Activated naive CD8-positive, alpha-beta T cell treated with anti-CD3 and anti-CD28 coated beads for 36 hours (primary cell): ENCODE data around the gene TOMM20. TPM values are rescaled to one million over a fixed set of nuclear protein-coding genes. Genes with fewer than 3 reads are reported as not detected.
"Not testable (repeated sequence)": the region's sequence is repeated elsewhere in the genome, so short reads cannot be mapped to it uniquely, and the experiment has no call there.

Source experiments
- DNase-seq: peaks from one replicate; pipeline ENCODE4 v3.0.0; 2021
- H3K27ac Mint-ChIP-seq: one replicate; pipeline ENCODE4 v1.8.0; 2022; ENCODE audit warnings: mild to moderate bottlenecking, moderate library complexity, mixed read lengths
- H3K27me3 Mint-ChIP-seq: one replicate; pipeline ENCODE4 v1.8.0; 2022; ENCODE audit warnings: mild to moderate bottlenecking, mixed read lengths
- H3K36me3 Mint-ChIP-seq: one replicate; pipeline ENCODE4 v1.8.0; 2021; ENCODE audit warnings: mild to moderate bottlenecking, mixed read lengths
- H3K4me1 Mint-ChIP-seq: one replicate; pipeline ENCODE4 v1.8.0; 2021; ENCODE audit warnings: mixed read lengths
- H3K4me3 Mint-ChIP-seq: one replicate; pipeline ENCODE4 v1.8.0; 2022; ENCODE audit warnings: mild to moderate bottlenecking, moderate library complexity, mixed read lengths
- H3K9me3 Mint-ChIP-seq: one replicate; pipeline ENCODE4 v1.8.0; 2022; ENCODE audit warnings: mixed read lengths
- total RNA-seq, 2 experiments: library from RNA; stranded (reverse); gene quantifications; one replicate each; pipeline ENCODE4 v1.2.3, GENCODE V29; 2021

Gene TOMM20
- 100 to 1,000 TPM; 131 to 150 TPM for total RNA-seq

GRCh38 chr1:235128456-235129328, at the start of gene TOMM20:
Gene TOMM20, minus strand, starts transcription at chr1:235128837. Its CDS starts 122 bp downstream, at chr1:235128715.
- peak; percentile 97 for DNase-seq
- peak within 1 kb of the TSS; percentile 99 for H3K4me3 Mint-ChIP-seq
- H3K36me3 Mint-ChIP-seq = peaks cover 53% of the 10 kb centered on the region
- H3K27ac Mint-ChIP-seq = peak within 1 kb of the TSS; percentile 98
- H3K27me3 Mint-ChIP-seq = no peaks in the 10 kb centered on the region
- no peaks in the 10 kb centered on the region for H3K9me3 Mint-ChIP-seq
- H3K4me1 Mint-ChIP-seq = peaks cover 36% of the 10 kb centered on the region

- Mint-ChIP-seq H3K36me3 (peaks cover 17% of the 10 kb centered on the region), H3K27ac (no peak overlapping the region), H3K27me3 (no peaks in the 10 kb centered on the region), H3K4me1 (peaks cover 3% of the 10 kb centered on the region), H3K9me3 (no peaks in the 10 kb centered on the region), H3K4me3 (no peak overlapping the region)
- DNase-seq = no peak
These were observed 47.8 kb upstream of the TOMM20 start for GRCh38 chr1:235176486-235176885.

DNA sequence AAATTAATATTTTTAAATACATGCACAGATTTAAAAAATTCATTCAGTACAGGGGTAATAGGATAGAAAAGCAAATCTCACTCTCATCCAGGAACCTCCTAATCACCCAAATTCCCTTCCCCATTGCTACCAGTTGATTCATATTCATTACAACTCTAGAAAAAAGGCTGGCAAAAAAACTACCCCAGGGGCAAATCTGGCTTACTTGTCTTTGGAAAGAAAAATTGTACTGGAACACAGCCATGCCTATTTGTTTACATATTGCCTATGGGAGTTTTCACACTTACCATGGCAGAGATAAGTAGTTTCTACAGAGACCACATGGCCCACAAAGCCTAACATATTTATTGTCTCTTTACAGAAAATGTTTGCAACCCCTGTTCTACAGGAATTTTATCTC, 41.3 kb upstream of the TOMM20 start:
- Mint-ChIP-seq H3K4me3 (no peak overlapping the region), H3K4me1 (no peaks in the 10 kb centered on the region), H3K9me3 (no peaks in the 10 kb centered on the region), H3K27me3 (no peaks in the 10 kb centered on the region), H3K36me3 (peaks cover 17% of the 10 kb centered on the region), H3K27ac (no peak overlapping the region)
- DNase-seq = no peak

DNA sequence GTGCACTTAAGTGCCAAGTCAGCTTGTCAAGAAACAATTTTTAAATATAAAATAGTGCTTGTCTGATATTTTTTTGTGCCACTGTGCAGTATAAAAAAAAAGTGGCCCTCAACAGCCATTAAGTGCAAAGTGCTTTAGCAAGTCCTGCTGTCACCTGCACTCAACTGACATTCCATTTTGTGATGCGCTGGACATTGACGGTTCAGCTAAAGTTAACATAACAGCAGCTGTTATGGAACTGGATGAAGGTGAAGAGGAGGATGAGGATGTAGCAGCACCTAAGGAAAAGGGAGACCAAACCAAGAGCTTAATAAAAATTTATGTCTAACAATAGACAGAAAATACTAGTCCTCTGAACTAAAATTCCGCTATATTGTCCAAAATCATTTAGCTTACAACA, 39.7 kb upstream of the TOMM20 start:
- peaks cover 3% of the 10 kb centered on the region for H3K9me3 Mint-ChIP-seq
- DNase-seq = no peak
- no peak overlapping the region for H3K27ac Mint-ChIP-seq
- peaks cover 15% of the 10 kb centered on the region for H3K36me3 Mint-ChIP-seq
- H3K4me3 Mint-ChIP-seq = no peak overlapping the region
- H3K4me1 Mint-ChIP-seq = no peaks in the 10 kb centered on the region
- no peaks in the 10 kb centered on the region for H3K27me3 Mint-ChIP-seq

DNA sequence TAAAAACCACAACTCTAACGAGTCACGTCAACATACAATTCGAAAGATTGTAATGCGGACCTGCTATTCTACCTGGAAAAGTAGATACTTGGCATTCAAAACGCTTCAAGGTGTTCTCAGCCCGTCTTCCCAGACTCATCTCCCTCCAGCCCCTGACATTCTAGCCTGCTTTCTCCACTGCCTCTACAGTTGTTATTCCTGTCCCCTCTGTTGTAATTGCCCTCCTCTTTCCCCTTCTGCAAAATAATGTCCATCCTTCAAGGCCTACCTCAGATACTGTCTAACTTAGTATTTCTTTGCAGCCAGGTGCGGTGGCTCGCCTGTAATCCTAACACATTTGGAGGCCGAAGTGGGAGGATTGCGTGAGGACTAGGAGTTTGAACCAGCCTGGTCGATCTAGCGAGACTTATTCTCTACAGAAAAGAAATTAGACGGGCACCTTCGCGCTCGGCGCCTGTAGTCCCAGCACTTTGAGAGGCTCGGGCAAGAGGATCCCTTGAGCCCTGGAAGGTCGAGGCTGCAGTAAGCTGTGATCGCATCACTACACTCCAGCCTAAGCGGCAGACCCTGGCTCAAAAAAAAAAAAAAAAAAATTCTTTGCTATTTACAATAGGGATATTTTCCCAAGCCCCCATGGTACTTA, 33.2 kb upstream of the TOMM20 start:
- Mint-ChIP-seq H3K4me3 (peak overlapping the region; percentile 99), H3K9me3 (peaks cover 3% of the 10 kb centered on the region), H3K36me3 (peaks cover 23% of the 10 kb centered on the region), H3K4me1 (peaks cover 10% of the 10 kb centered on the region), H3K27me3 (no peaks in the 10 kb centered on the region), H3K27ac (peak overlapping the region; percentile 99)
- no peak for DNase-seq

DNA sequence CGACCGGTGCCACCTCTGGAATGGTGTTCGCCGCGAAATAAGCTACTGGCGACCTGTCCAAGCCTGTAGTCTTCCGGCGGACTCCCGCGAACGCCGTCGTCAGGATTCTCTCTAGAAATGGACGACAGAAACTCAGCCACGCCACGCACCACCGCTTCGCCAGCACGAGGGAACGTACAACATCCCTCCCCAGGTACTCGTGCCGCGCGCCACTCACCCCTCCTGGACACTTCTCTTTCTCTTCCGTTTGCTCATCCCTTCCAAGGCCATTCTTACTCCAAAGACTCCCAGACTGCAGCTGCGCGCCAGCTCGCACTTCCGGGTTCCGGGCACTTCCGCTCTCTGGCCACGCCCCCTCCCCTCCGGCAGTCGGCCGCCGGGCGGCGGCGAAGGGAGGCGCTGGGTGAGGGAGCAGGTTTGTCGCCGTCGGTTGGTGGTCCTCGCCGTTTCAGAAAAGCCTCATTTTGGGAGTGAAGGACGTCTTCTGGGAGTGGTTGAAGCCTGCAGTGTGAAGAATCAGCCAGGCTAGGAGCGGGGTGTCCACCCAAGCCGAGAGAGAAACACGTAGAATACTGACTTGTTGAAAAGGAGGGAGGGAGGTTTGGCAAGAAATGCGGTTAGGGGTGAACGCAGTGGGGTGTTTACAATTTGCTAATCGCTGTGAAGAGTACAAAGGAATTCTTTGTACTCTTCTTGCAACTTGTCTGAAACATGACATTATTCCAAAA, 32.5 kb upstream of the TOMM20 start, which contains the start of gene RBM34:
RBM34 (minus strand) TSS at position 294 of the 728 bp plus-strand sequence; CDS start at position 270, 24 bp downstream.
- peak; percentile 95 for DNase-seq
- Mint-ChIP-seq H3K27ac (peak within 1 kb of the TSS; percentile 99), H3K4me3 (peak within 1 kb of the TSS; percentile 99), H3K36me3 (peaks cover 23% of the 10 kb centered on the region), H3K27me3 (no peaks in the 10 kb centered on the region), H3K9me3 (peaks cover 3% of the 10 kb centered on the region), H3K4me1 (peaks cover 10% of the 10 kb centered on the region)

DNA sequence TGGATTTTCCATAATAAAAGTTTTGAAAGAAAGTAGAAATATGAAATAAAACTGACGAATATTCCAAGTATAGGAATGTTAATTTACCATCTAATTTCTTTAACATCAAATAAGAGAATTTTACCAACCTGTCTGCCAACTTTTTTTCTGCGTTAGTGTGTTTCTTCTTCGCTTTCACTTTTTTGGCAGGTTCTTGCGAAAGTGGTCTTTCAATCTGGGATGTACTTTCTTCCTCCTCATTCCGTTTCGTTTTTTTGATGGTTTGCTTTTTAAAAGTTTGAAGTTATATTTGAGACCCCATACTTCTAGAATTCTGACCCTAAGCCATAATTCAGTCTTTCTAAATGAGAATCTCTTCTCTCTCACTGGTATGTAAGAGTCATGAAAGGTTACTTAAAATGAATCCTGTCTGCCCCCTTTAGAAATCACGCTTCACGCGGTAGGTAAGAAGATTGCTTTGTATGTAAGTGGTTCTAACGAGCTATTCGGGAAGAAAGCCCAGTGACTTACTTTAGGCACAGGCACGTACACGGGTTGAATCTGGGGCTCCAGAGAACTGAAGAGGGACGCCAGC, 31.8 kb upstream of the TOMM20 start:
- H3K36me3 Mint-ChIP-seq = peaks cover 19% of the 10 kb centered on the region
- no peak for DNase-seq
- no peaks in the 10 kb centered on the region for H3K27me3 Mint-ChIP-seq

GRCh38 chr1:235159930-235160329, 31.3 kb upstream of the TOMM20 start:
- not testable (repeated sequence) for H3K27me3 Mint-ChIP-seq, H3K4me1 Mint-ChIP-seq, H3K9me3 Mint-ChIP-seq, DNase-seq
- H3K27ac Mint-ChIP-seq = peak overlapping the region; percentile 99
- peak overlapping the region; percentile 99 for H3K4me3 Mint-ChIP-seq
- H3K36me3 Mint-ChIP-seq = peaks cover 18% of the 10 kb centered on the region

More for the DNA sequence above, 31.8 kb upstream of the TOMM20 start:
- Mint-ChIP-seq H3K4me3 (peak overlapping the region; percentile 99), H3K27ac (peak overlapping the region; percentile 99), H3K4me1 (peaks cover 10% of the 10 kb centered on the region), H3K9me3 (peaks cover 3% of the 10 kb centered on the region)

- peaks cover 13% of the 10 kb centered on the region for H3K4me1 Mint-ChIP-seq
- H3K27ac Mint-ChIP-seq = peak overlapping the region; percentile 64
- not testable (repeated sequence) for DNase-seq, H3K27me3 Mint-ChIP-seq, H3K9me3 Mint-ChIP-seq
- peak overlapping the region; percentile 44 for H3K4me3 Mint-ChIP-seq
- peaks cover 21% of the 10 kb centered on the region for H3K36me3 Mint-ChIP-seq
These were observed 30.6 kb upstream of the TOMM20 start for GRCh38 chr1:235159284-235159683.

DNA sequence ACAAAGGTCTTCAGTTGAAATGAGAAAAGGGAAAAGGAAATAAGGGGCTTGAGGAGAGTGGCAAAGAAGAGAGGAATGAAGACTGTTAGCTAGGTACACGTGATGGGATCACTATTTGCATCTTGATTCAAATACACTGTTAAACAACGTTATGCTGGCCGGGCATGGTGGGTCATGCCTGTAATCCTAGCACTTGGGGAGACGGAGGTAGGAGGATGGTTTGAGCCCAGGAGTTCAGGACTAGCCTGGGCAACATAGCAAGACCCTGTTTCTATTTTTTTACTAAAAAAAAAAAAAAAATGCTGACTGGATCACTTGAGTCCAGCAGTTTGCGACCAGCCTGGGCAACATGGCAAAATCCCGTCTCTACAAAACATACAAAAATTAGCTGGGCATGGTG, 30.0 kb upstream of the TOMM20 start:
- Mint-ChIP-seq H3K9me3 (no peaks in the 10 kb centered on the region), H3K27ac (peak overlapping the region; percentile 64), H3K4me1 (peaks cover 14% of the 10 kb centered on the region), H3K4me3 (peak overlapping the region; percentile 44), H3K36me3 (peaks cover 25% of the 10 kb centered on the region), H3K27me3 (no peaks in the 10 kb centered on the region)
- DNase-seq = no peak

DNA sequence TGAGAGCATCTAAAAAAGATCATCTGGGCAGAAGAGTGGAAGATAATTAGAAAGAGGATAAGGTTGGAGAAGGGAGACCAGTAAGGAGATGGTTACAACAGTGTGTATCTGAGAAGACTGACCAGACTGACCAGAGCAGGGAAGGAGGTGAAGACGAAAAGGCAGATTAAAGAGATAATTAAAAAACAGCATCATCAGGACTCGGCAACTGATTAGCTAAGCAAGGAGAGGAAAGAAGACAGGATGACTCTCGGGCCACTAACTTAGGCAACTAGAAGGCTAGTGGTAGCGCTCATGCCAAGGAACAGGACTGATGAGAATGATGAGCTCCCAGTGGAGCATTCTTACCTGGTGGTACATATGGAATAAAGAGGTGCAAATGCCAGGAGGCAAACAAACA, 28.5 kb upstream of the TOMM20 start:
- H3K27me3 Mint-ChIP-seq = no peaks in the 10 kb centered on the region
- no peak overlapping the region for H3K27ac Mint-ChIP-seq
- H3K36me3 Mint-ChIP-seq = peaks cover 32% of the 10 kb centered on the region
- H3K4me3 Mint-ChIP-seq = no peak overlapping the region
- H3K4me1 Mint-ChIP-seq = peaks cover 16% of the 10 kb centered on the region
- no peaks in the 10 kb centered on the region for H3K9me3 Mint-ChIP-seq
- no peak for DNase-seq

- DNase-seq = no peak
- no peaks in the 10 kb centered on the region for H3K9me3 Mint-ChIP-seq
- H3K4me1 Mint-ChIP-seq = peaks cover 15% of the 10 kb centered on the region
- no peak overlapping the region for H3K4me3 Mint-ChIP-seq
- no peaks in the 10 kb centered on the region for H3K27me3 Mint-ChIP-seq
- H3K36me3 Mint-ChIP-seq = peaks cover 32% of the 10 kb centered on the region
- H3K27ac Mint-ChIP-seq = no peak overlapping the region
These were observed 28.1 kb upstream of the TOMM20 start for GRCh38 chr1:235156740-235157139.

GRCh38 chr1:235156265-235156664, 27.6 kb upstream of the TOMM20 start:
- Mint-ChIP-seq H3K9me3 (no peaks in the 10 kb centered on the region), H3K27ac (no peak overlapping the region), H3K36me3 (peaks cover 36% of the 10 kb centered on the region), H3K4me1 (peaks cover 17% of the 10 kb centered on the region), H3K4me3 (no peak overlapping the region), H3K27me3 (no peaks in the 10 kb centered on the region)
- no peak for DNase-seq

- DNase-seq = no peak
- peaks cover 26% of the 10 kb centered on the region for H3K4me1 Mint-ChIP-seq
- H3K36me3 Mint-ChIP-seq = peaks cover 34% of the 10 kb centered on the region
- H3K27ac Mint-ChIP-seq = no peak overlapping the region
- no peaks in the 10 kb centered on the region for H3K27me3 Mint-ChIP-seq
- no peaks in the 10 kb centered on the region for H3K9me3 Mint-ChIP-seq
- no peak overlapping the region for H3K4me3 Mint-ChIP-seq
These were observed 23.6 kb upstream of the TOMM20 start for GRCh38 chr1:235152235-235152634.

DNA sequence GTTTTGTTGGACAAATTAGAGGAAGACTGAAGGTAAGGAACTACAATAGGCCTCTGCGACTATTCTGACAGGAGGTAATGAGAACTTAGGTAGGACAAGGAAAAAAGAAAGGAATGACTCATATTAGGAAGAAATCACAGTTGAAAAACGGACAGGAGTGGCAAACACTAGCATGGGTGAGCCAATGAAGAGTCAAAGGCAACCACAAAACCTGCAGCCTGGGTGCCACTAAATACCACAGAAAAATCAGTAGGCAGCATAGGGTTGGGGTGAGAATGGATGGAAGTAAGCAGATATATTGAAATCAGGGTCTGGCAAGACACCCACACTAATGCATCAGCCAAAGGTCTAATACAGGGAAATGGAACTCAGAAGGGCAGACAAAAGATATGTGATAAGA, 22.4 kb upstream of the TOMM20 start:
- H3K36me3 Mint-ChIP-seq = peaks cover 38% of the 10 kb centered on the region
- H3K27me3 Mint-ChIP-seq = no peaks in the 10 kb centered on the region
- no peak for DNase-seq
- H3K4me3 Mint-ChIP-seq = no peak overlapping the region
- peak overlapping the region; percentile 10 for H3K27ac Mint-ChIP-seq
- no peaks in the 10 kb centered on the region for H3K9me3 Mint-ChIP-seq
- H3K4me1 Mint-ChIP-seq = peaks cover 27% of the 10 kb centered on the region
